ENCODE results near the gene QRFP.

The QRFP gene

DNA sequence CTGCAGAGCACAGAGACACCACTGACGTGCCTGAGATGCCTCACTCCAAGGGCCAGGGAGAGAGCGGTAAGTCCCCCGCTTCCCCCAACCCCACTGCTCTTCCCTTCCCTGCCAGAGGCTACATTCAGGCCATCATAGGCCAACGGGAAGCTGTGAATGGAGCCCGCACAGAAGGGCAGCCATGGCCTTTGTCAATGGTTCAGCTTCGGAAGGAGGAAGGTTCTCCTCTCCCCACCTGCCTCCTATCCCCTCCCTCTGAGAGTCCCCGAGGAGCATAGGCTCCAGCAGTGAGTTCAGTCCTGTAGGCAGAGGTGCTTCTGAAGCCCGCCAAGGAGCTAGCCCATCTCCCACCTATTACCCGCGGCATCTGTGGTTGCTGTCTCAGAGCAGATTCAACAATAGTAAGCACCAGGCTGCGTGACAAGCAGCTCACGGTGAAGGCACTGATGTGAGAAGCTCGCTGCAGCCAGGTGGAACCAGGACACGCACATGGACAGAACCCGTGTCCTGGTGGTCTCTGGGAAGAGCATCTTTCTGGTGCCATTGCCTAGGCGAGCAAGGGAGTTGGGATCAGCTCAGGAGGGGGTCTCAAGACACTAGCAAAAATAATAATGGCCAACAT, 15.9 kb downstream of the QRFP start:
- peaks cover 85 to 100% (median 86%) of the 10 kb centered on the region in 3 donors for H3K36me3 ChIP-seq
- TF ChIP-seq, protein P1, sequence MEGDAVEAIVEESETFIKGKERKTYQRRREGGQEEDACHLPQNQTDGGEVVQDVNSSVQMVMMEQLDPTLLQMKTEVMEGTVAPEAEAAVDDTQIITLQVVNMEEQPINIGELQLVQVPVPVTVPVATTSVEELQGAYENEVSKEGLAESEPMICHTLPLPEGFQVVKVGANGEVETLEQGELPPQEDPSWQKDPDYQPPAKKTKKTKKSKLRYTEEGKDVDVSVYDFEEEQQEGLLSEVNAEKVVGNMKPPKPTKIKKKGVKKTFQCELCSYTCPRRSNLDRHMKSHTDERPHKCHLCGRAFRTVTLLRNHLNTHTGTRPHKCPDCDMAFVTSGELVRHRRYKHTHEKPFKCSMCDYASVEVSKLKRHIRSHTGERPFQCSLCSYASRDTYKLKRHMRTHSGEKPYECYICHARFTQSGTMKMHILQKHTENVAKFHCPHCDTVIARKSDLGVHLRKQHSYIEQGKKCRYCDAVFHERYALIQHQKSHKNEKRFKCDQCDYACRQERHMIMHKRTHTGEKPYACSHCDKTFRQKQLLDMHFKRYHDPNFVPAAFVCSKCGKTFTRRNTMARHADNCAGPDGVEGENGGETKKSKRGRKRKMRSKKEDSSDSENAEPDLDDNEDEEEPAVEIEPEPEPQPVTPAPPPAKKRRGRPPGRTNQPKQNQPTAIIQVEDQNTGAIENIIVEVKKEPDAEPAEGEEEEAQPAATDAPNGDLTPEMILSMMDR (IDR thresholded peaks at IDR 0.05): no peak
- no peak overlapping the region for H3K4me3 ChIP-seq
- no peaks in the 10 kb centered on the region for H3K27me3 ChIP-seq
- intact Hi-C loops (cut with DNase I; ENCODE audit: low total_unique reads): no loop called here
- no peaks in the 10 kb centered on the region for H3K9me3 ChIP-seq
- DNase-seq: no peak
- no peak overlapping the region for H3K27ac ChIP-seq
- H3K4me1 ChIP-seq: peaks cover 0 to 6% (median 3%) of the 10 kb centered on the region in 4 donors

DNA sequence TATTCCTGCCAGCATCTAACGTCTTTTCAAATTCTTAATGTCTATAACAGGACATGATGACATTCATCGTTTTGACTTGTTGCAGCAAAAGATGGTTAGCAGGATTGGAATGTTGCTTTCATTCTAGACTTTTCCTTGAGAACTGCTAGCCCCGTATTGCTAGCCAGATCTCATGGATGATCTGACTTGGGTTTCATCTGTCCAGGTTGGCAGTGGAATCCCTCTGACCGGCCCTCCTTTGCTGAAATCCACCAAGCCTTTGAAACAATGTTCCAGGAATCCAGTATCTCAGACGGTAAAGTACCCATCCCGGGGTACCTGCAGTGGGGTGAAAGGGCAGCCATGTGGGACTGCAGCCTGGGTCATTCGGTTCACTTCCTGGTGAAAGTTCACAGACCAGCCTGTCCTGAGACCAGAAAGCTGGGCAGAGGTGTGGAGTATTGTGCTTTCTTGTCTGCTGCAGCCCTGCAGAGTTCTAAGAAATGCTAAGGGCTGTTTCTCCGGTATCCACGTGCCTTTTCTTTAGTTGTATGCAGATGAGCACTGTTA, 16.7 kb downstream of the QRFP start:
- DNase-seq: no peak
- intact Hi-C loops (cut with DNase I; ENCODE audit: low total_unique reads): loop anchor here (10.0 kb wide), 1 partner anchor 155 kb away; no protein-coding TSS in a partner anchor
- Histone ChIP-seq H3K36me3 (peaks cover 85 to 100% (median 86%) of the 10 kb centered on the region in 3 donors), H3K27ac (no peak overlapping the region), H3K27me3 (no peaks in the 10 kb centered on the region), H3K4me1 (peaks cover 0 to under 1% (median 0%) of the 10 kb centered on the region in 4 donors), H3K4me3 (no peak overlapping the region), H3K9me3 (no peaks in the 10 kb centered on the region)
- TF ChIP-seq, protein P1 (IDR thresholded peaks at IDR 0.05): no peak

DNA sequence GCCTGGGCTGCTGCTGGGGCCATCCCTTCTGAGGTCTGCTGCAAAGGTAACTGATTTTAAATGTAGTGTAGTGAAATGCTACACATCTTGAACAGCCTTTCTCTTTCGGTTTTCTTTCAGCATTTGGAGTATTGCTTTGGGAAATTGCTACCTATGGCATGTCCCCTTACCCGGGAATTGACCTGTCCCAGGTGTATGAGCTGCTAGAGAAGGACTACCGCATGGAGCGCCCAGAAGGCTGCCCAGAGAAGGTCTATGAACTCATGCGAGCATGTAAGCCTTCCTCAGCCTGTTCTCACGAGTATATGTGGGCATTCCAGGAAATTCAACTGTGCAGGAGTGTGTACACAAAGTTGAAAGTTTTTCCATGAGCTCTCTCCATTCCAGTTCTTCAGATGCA, 18.3 kb downstream of the QRFP start:
- Histone ChIP-seq H3K36me3 (peaks cover 83 to 100% (median 85%) of the 10 kb centered on the region in 3 donors), H3K4me3 (no peak overlapping the region), H3K9me3 (no peaks in the 10 kb centered on the region), H3K27ac (no peak overlapping the region), H3K4me1 (peaks cover 0 to 17% (median 5%) of the 10 kb centered on the region in 4 donors), H3K27me3 (no peaks in the 10 kb centered on the region)
- no peak for DNase-seq
- TF ChIP-seq, protein P1 (IDR thresholded peaks at IDR 0.05): no peak
- intact Hi-C loops (cut with DNase I; ENCODE audit: low total_unique reads): loop anchor here (10.0 kb wide), 1 partner anchor 157 kb away; no protein-coding TSS in a partner anchor

DNA sequence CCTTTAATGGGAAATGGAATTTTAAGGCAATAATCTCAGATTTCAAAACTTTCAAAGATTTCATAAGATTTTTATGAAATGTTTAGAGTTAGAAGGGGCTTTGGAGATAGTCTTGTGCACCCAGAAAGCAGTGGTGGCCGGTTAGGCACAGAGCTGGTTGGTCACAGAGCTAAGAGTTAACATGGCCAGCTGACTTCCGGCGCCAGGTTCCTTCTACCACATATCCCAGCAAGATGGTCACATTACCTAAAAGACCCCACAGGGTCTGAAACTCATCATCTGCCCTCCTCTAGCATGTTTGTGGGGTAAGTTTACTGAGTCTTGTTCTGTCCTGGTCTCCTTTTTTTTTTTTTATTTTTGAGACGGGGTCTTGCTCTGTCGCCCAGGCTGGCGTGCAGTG, 19.3 kb downstream of the QRFP start:
- no peak overlapping the region for H3K4me3 ChIP-seq
- no peaks in the 10 kb centered on the region for H3K9me3 ChIP-seq
- peak overlapping the region in 1 of 2 donors; percentile 25 for H3K27ac ChIP-seq
- DNase-seq: no peak
- no peaks in the 10 kb centered on the region for H3K27me3 ChIP-seq
- TF ChIP-seq, protein P1 (IDR thresholded peaks at IDR 0.05): no peak
- peaks cover 77 to 100% (median 85%) of the 10 kb centered on the region in 3 donors for H3K36me3 ChIP-seq
- intact Hi-C loops (cut with DNase I; ENCODE audit: low total_unique reads): loop anchor here (10.0 kb wide), 1 partner anchor 158 kb away; no protein-coding TSS in a partner anchor
- H3K4me1 ChIP-seq: peaks cover 0 to 27% (median 13%) of the 10 kb centered on the region in 4 donors

DNA sequence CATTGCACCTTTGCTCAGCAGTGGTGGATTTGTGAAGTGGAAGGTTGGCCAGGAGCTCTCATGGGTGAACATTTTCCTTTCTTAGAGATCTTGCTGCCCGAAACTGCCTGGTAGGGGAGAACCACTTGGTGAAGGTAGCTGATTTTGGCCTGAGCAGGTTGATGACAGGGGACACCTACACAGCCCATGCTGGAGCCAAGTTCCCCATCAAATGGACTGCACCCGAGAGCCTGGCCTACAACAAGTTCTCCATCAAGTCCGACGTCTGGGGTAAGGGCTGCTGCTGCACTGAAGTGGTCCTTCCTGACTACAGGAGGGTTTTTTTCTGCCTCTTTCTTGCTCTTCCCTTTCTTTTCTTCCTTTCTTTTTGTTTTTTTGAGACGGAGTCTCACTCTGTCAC, 21.8 kb downstream of the QRFP start:
- DNase-seq: no peak
- peak overlapping the region; percentile 11 to 79 for H3K27ac ChIP-seq
- no peaks in the 10 kb centered on the region for H3K27me3 ChIP-seq

More for the DNA sequence above, 21.8 kb downstream of the QRFP start:
- Histone ChIP-seq H3K4me1 (peaks cover 0 to 51% (median 19%) of the 10 kb centered on the region in 4 donors), H3K4me3 (no peak overlapping the region), H3K9me3 (no peaks in the 10 kb centered on the region), H3K36me3 (peaks cover 61 to 91% (median 67%) of the 10 kb centered on the region in 3 donors)
- TF ChIP-seq, protein P1 (IDR thresholded peaks at IDR 0.05): no peak
- intact Hi-C loops (cut with DNase I; ENCODE audit: low total_unique reads): loop anchor here (10.0 kb wide), 1 partner anchor 160 kb away; no protein-coding TSS in a partner anchor
